Kidney (tissue), 14 donors: ENCODE results near the gene RCAN2. TPM values are rescaled to one million over a fixed set of nuclear protein-coding genes. Genes with fewer than 3 reads are reported as not detected.

Experiments used
- DNase-seq, 5 donors: peaks; one replicate each; pipeline ENCODE4 v3.0.0-alpha.2; 2013 to 2020
- FAIRE-seq: peaks from 2 replicates; lab custom pipeline; 2012; peaks lifted over from hg19 to GRCh38; lab: Jason Lieb, UNC
- H3K27ac ChIP-seq, 2 donors: one replicate each; pipeline ENCODE4 v1.7.0; 2013; ENCODE audit warnings: low read depth in 2 of 2, low read length in 2 of 2, inconsistent platforms in 1 of 2
- H3K27me3 ChIP-seq: one replicate; pipeline ENCODE4 v1.7.1; 2013; ENCODE audit warnings: low read length, inconsistent platforms; ENCODE audit not compliant: control insufficient read depth, insufficient read depth
- H3K36me3 ChIP-seq, 3 donors: one replicate each; pipeline versions ENCODE4 v1.7.0 to v1.7.1; 2013; ENCODE audit warnings: low read length in 3 of 3, control low read depth in 1 of 3, inconsistent platforms in 1 of 3; ENCODE audit not compliant: insufficient read depth in 3 of 3, control insufficient read depth in 2 of 3
- H3K4me1 ChIP-seq, 3 donors: one replicate each; pipeline versions ENCODE4 v1.7.0 to v1.7.1; 2013; ENCODE audit warnings: low read length in 3 of 3, inconsistent platforms in 1 of 3, low read depth in 1 of 3; ENCODE audit not compliant: control insufficient read depth in 2 of 3, insufficient read depth in 2 of 3
- H3K4me3 ChIP-seq, 3 donors: one replicate each; pipeline versions ENCODE4 v1.7.0 to v1.8.1; 2013; ENCODE audit warnings: low read length in 3 of 3, control low read depth in 1 of 3, inconsistent platforms in 1 of 3
- H3K9ac ChIP-seq, 3 donors: one replicate each; pipeline versions ENCODE4 v1.7.0 to v1.7.1; 2013; ENCODE audit warnings: low read length in 3 of 3, control low read depth in 1 of 3, inconsistent platforms in 1 of 3
- H3K9me3 ChIP-seq, 3 donors: one replicate each; pipeline versions ENCODE4 v1.7.0 to v1.7.1; 2013; ENCODE audit warnings: low read length in 3 of 3, control low read depth in 1 of 3, inconsistent platforms in 1 of 3; ENCODE audit not compliant: control insufficient read depth in 2 of 3, insufficient read depth in 1 of 3
- intact Hi-C: fragments of 100-400 bp; cut with DNase I; formaldehyde crosslinking; loops from one replicate; pipeline ENCODE4 v1.11.1; 2022
- polyA plus RNA-seq: library from polyadenylated mRNA; stranded (reverse); fragments of 350-450 nt; fragmentation: Illumina TruSeq; extraction: RNeasy Lipid Tissue Mini Kit (QIAGEN cat#74804); gene quantifications from one replicate; pipeline ENCODE4 v1.2.3, GENCODE V29; 2014; ENCODE audit warnings: low read depth, low replicate concordance; ENCODE audit not compliant: insufficient read depth
- total RNA-seq: library from RNA; stranded (reverse); fragmentation: NEBNext Ultra II Directional; extraction: Animal tissue kit (Norgen Biotek cat#: 25700); gene quantifications from one replicate; pipeline ENCODE4 v1.2.1, GENCODE V29; 2021
- TF ChIP-seq, protein P1 (sequence below): IDR thresholded peaks from 3 replicates; pipeline ENCODE4 v1.5.1; 2012; ENCODE audit warnings: mild to moderate bottlenecking, moderate library complexity, borderline replicate concordance; ENCODE audit not compliant: insufficient read depth; ENCODE audit errors: extremely low read depth
- donor health status: control.
- donor health status: control.
- donor health status: control.
- donor health status: control.
- donor health status: control.
- donor health status: DM: yes; HTN: yes; CAD: no.
- donor health status: Normal renal cell carcinoma (clear cell type).

The RCAN2 gene
- total and polyA plus RNA-seq, 2 donors from 2014 or later: 25.7 to 37.4 TPM

DNA sequence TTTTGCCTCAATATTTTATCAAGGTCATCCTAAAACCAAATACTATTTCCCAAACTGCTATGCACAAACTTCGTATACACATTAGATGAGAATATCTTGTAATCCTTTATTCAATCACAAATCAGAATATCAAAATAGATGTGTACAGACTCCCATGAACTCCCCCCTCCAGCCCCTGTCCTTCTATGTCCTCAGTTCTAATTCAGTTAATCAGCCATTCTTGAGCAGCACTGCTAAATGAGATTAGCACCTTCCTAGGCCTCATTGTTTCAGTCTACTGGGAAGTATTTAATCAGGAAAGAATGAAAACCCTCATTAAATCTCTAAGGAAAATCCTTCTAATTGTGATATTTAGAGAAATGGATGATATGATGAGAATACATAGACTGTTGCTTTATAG is 36.6 kb downstream of the RCAN2 start:
- intact Hi-C loops: no loop called here

DNA sequence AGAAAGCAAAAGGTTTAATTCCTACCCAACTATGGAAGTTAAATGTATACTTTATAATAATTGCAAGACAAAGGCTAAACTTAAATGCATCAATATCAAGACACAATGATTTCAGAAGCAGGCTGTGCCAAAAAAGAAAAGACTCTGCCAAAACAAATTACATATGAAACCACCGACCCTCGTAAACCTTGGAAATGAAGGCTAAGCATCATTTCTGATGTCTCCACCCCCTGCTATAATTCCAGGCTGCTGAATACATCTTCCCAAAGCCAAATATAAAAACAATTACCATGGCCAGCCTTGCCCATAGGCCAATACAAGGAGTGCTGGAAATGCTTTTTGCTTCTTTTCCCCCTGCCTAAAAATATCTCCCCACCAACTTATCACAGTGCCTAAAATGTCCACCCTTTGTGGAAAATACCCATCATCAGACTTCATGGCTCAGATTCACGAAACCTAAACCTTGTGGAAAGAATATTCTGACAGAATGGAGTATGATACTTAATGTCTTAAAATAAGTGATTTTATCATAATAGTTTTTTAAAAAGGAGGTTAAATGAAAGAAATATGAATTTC is 37.4 kb downstream of the RCAN2 start:
- intact Hi-C loops: no loop called here
- DNase-seq (no peak), FAIRE-seq (no peak)
- no peak overlapping the region for H3K9ac ChIP-seq
- H3K4me1 ChIP-seq: no peaks in the 10 kb centered on the region
- H3K9me3 ChIP-seq: peaks cover 0 to 6% (median 5%) of the 10 kb centered on the region in 3 donors
- H3K4me3 ChIP-seq: no peak overlapping the region
- H3K36me3 ChIP-seq: no peaks in the 10 kb centered on the region
- no peaks in the 10 kb centered on the region for H3K27me3 ChIP-seq
- H3K27ac ChIP-seq: no peak overlapping the region
- TF ChIP-seq, protein P1, sequence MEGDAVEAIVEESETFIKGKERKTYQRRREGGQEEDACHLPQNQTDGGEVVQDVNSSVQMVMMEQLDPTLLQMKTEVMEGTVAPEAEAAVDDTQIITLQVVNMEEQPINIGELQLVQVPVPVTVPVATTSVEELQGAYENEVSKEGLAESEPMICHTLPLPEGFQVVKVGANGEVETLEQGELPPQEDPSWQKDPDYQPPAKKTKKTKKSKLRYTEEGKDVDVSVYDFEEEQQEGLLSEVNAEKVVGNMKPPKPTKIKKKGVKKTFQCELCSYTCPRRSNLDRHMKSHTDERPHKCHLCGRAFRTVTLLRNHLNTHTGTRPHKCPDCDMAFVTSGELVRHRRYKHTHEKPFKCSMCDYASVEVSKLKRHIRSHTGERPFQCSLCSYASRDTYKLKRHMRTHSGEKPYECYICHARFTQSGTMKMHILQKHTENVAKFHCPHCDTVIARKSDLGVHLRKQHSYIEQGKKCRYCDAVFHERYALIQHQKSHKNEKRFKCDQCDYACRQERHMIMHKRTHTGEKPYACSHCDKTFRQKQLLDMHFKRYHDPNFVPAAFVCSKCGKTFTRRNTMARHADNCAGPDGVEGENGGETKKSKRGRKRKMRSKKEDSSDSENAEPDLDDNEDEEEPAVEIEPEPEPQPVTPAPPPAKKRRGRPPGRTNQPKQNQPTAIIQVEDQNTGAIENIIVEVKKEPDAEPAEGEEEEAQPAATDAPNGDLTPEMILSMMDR: no peak

More for the DNA sequence above, 36.6 kb downstream of the RCAN2 start:
- no peak for DNase-seq
- Histone ChIP-seq H3K4me3 (no peak overlapping the region), H3K27me3 (no peaks in the 10 kb centered on the region), H3K9ac (no peak overlapping the region), H3K27ac (no peak overlapping the region), H3K36me3 (no peaks in the 10 kb centered on the region), H3K9me3 (peaks cover 0 to 6% (median 5%) of the 10 kb centered on the region in 3 donors), H3K4me1 (no peaks in the 10 kb centered on the region)
- TF ChIP-seq, protein P1: no peak
- no peak for FAIRE-seq

DNA sequence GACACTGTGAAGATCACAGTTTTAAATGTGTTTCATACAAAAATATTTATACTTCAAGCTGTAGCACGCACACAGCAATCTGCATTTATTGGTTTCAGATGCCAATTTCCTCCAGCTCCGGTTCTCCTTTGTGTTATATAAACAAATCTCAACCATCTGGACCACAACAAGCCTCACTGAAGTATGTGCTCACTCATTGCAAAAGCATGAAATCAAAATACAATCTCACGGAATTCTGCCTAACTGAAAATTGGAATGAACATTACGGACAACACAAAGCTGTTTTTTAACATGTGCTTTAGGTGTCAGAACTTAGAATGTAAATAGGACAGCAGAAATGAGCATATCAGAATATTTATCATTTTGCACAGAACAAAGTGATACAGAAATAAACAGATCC is 38.0 kb downstream of the RCAN2 start:
- Histone ChIP-seq H3K9me3 (peaks cover 0 to 6% (median 5%) of the 10 kb centered on the region in 3 donors), H3K4me3 (no peak overlapping the region), H3K27ac (no peak overlapping the region), H3K4me1 (no peaks in the 10 kb centered on the region), H3K9ac (no peak overlapping the region), H3K27me3 (no peaks in the 10 kb centered on the region), H3K36me3 (no peaks in the 10 kb centered on the region)
- FAIRE-seq (no peak), DNase-seq (no peak)
- TF ChIP-seq, protein P1: no peak
- intact Hi-C loops: no loop called here
